SH-SY5Y (cell line): ENCODE results near the gene PPM1H.

ENCODE experiments used
- GATA2 ChIP-seq: IDR thresholded peaks from 2 replicates; pipeline ENCODE4 v1.6.1; 2011; ENCODE audit warnings: mild to moderate bottlenecking, low read depth, low read length
- GATA3 ChIP-seq: IDR thresholded peaks from 2 replicates; pipeline ENCODE4 v1.6.1; 2011; ENCODE audit warnings: low read depth, mild to moderate bottlenecking, low read length, moderate library complexity

DNA sequence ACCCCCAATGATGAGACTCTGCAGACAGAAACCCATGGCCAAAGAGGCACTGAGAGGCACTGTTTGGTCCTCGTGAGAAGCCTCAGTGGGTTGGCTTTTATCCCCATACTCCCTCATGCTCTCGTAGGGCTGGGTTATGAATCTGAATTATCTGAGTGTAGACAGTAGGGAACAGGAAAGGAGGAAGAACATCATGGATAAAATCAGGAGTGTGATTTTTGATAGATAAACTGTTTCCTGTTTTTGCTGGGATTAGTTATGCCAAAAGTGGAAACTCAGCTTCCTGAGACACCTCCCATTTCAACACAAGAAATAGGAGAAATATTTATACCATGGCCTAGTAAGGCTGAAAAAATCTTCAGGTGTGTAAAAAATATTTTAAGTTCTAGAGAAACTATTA, 177.9 kb downstream of the PPM1H start:
- TF ChIP-seq GATA3 (no peak), GATA2 (no peak)
